ENCODE results near the gene P3R3URF. TPM values are rescaled to one million over a fixed set of nuclear protein-coding genes. Genes with fewer than 3 reads are reported as not detected.
"Not testable (repeated sequence)": the region's sequence is repeated elsewhere in the genome, so short reads cannot be mapped to it uniquely, and the experiment has no call there.

P3R3URF gene
- not detected for total RNA-seq
- long read RNA-seq, result 0 reads

DNA sequence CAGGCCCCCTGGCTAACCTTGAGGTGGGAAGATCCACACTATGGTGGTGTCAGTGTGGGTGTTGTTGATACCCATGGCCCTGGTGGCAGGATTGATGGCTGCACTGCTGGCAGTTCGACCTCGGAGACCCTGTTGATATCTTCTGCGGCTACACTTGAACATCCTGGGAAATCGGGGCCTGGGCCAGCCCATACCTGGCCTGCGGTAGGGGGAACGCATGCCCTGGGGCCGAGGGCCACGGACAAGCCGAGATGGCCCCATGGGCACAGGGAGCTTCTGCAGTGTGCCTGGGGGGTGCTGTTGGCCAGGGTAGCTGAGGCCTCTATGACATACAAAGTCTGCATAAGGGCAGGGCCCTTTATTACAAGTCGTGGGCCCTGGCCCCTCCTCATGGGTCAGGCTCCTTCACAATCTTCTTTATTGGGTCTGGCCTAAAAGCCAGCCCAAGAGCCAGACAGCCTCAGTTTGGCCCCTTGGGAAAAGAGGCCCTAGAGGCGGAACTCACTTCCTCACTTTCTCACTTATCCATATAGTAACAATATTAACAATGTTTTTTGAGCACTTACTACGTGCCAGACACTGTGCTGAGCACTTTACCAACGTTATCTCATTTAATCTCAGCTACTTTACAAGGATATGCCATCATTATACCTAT lies at the start of gene P3R3URF:
P3R3URF (minus strand) TSS at position 278 of the 655 bp plus-strand sequence; CDS start at position 261, 17 bp downstream.
- ATAC-seq, result no peak
- DNase-seq (ENCODE audit: missing footprints), result no peak
- intact Hi-C loops (cut with DNase I), result no loop called here

DNA sequence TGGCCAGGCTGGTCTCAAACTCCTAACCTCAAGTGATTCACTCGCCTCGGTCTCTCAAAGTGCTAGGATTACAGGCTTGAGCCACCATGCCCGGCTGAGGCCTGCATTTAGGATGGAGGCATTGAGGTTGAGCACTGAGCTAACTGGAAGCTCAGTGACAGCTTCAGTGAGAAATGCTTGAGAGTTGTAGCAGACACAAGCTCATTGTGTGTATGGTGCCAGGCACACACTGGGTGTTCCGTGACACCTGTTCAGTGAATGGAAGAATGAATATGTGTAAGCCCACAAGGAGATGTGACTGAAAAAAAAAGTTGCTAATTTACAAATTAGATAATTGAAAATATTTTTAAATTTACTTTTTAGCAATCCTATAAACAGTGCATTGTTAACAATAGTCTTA lies 48.7 kb upstream of the P3R3URF start:
- DNase-seq (ENCODE audit: missing footprints) (no peak), ATAC-seq (no peak)
- intact Hi-C loops (cut with DNase I), result loop anchor here (5.0 kb wide), 1 partner anchor 188 kb away; no protein-coding TSS in a partner anchor

DNA sequence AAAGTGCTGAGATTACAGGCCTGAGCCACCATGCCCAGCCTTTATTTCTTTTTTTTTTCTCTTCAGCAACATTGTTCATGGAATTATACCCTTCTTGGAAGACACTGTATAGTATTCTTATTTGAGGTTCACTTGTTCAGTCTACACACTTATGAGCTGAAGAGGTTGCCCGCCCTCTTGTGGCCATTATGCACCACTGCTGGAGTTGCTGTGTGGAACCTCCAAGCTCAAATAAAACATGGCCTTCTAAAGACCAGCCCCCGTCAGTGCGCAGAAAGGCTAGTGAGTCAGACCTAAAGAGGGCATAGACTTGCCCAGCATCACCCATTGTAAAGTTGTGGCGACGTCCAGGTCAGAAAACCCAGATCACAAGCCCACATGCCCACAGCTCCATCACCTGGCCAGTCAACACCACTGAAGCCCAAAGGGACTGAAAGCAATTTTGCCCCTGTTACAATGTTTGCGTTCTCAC lies 47.2 kb upstream of the P3R3URF start:
- ATAC-seq (peak; percentile 87), DNase-seq (ENCODE audit: missing footprints) (peak; percentile 81)
- intact Hi-C loops (cut with DNase I), result loop anchor here (1.0 to 5.0 kb wide), 2 partner anchors 44 to 186 kb away; no protein-coding TSS in a partner anchor

DNA sequence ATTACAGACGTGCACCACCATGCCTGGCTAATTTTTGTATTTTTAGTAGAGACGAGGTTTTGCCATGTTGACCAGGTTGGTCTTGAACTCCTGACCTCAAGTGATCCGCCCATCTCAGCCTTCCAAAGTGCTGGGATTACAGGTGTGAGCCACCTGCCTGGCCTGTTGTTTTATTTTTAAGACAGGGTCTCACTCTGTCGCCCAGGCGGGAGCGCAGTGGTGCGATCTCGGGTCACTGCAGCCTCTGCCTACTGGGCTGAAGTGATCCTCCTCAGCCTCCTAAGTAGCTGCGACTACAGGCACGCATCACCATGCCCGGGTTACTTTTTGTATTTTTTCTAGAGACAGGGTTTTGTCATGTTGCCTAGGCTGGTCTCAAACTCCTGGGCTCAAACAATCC lies 46.8 kb upstream of the P3R3URF start:
- not testable (repeated sequence) for ATAC-seq; DNase-seq (ENCODE audit: missing footprints)
- intact Hi-C loops (cut with DNase I), result loop anchor here (1.0 to 5.0 kb wide), 2 partner anchors 44 to 186 kb away; no protein-coding TSS in a partner anchor

DNA sequence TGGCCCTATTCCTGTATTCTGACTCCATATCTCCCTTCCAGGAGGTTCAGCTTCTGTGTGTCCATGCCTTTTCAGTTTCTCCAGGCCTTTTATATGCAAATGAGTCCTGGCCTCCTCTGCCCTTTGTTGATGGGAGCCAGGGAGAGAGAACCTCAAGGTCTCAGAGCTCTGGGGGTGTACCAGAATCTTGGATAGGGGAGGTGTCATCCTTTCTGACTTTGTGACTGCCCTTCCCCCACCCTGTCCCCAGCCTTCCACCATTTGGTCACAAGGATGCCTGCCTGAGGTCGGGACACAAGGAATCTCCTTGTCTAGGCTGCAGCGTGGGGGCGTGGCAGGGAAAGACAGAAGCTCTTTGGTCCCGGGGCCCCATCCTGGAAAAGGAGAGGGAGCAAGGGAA lies 45.5 kb upstream of the P3R3URF start:
- intact Hi-C loops (cut with DNase I), result loop anchor here (5.0 kb wide), 1 partner anchor 184 kb away; no protein-coding TSS in a partner anchor
- ATAC-seq (no peak), DNase-seq (ENCODE audit: missing footprints) (no peak)

DNA sequence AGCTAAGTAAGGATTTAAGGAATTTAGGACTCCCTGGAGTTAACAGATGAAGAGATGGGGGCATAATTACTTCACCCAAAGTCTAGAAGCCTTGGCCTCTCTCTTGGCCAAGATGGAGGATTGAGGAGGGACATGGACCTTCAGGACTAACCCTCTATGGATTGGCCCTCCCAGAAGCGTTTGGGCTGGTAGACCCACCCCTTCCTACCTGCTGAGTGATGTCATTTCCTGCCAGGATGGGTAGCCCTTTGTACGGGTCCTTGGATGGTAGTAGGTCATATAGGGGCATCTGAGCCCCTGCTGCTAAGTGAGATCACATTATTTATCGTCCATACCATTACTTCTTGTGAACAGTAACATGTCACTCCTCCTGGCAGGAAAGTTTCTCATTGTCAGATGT lies 44.5 kb upstream of the P3R3URF start:
- ATAC-seq, result no peak
- no peak for DNase-seq (ENCODE audit: missing footprints)
- intact Hi-C loops (cut with DNase I), result loop anchor here (5.0 kb wide), 1 partner anchor 184 kb away; no protein-coding TSS in a partner anchor

DNA sequence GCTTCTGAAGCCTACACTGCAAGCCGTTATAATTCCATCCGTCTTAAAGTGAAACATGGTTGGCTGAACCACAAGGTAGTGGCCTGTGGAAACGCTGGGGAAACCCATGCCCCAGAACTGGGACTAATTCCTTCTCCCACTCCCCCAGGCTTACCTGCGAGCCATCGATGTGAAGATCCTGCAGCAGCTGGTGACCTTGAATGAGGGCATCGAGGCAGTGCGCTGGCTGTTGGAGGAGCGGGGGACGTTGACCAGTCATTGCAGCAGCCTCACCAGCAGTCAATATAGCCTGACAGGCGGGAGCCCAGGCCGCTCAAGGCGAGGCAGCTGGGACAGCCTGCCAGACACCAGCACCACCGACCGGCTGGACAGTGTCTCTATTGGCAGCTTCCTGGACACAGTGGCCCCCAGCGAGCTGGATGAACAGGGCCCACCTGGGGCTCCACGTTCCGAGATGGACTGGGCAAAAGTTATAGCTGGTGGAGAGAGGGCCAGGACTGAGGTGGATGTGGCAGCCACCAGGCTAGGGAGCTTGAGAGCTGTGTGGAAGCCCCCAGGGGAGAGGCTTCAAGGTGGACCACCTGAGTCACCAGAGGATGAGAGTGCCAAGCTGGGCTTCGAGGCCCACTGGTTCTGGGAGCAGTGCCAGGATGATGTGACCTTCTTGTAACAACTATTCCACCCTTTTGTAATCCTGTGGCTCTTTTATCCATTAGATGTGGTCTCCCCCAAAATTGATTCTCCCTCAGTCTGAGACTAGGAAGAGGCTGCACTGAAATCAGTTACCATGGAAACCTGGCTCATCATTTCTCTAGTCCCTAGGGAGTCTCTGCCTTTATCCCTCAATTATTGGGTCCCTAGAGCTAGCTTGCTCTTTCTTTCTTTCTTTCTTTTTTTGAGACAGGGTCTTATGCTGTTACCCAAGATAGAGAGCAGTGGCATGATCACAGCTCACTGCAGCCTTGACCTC lies 43.5 kb upstream of the P3R3URF start:
- no peak for ATAC-seq
- intact Hi-C loops (cut with DNase I), result loop anchor here (5.0 kb wide), 1 partner anchor 183 kb away; no protein-coding TSS in a partner anchor
- peak; percentile 69 for DNase-seq (ENCODE audit: missing footprints)

DNA sequence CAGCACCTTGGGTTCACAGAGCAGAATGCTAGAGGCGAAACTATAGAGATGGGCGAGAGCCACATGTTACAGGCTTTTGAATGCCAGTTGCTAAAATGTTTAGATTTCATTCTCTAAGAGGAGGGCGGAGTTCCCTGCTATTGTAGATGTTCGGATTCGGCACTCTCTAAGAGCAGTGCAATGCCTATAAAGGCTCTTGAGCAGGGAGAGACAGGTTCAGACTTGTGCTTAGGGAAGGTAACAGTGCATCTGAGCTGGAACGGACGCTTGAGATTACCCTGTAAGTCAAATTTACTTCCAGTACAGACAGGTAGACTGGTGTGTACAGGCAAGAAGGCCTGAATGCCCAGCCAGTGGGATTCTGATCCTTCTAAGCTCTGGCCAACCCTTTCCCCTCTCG lies 42.2 kb upstream of the P3R3URF start:
- DNase-seq (ENCODE audit: missing footprints) (no peak), ATAC-seq (no peak)
- intact Hi-C loops (cut with DNase I), result no loop called here

DNA sequence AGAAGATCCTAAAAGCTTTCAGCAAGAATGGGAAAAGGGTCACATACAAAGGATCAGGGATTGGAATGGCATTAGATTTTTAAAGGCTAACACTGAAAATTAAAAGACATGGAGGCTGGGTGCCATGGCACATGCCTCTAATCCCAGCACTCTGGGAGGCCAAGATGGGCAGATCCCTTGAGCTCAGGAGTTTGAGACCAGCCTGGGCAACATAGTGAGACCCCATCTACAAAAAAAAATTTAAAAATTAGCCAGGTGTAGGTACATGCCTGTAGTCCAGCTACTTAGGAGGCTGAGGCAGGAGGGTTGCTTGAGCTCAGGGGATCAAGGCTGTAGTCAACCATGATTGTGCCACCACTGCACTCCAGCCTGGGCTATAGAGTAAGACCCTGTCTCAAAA lies 39.2 kb upstream of the P3R3URF start:
- intact Hi-C loops (cut with DNase I), result no loop called here
- no peak for ATAC-seq

DNA sequence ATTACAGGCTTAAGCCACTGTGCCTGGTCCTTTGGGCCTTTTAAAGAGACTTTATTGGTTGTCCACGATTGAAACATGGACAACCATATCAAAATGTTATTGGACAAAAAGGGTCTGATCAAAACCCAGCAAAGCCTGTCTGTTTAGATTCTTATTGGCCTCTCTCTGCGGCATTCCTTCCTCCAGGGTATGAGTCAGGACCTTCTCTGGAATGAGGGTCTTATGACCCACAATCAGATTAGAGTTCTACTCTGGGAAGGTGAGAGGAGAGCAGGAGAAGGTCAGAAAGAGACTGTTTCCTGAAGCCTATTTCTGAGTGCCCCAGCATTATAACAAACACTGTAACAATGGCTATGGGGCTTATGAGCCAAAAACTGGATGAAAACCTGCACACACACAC lies 34.8 kb upstream of the P3R3URF start:
- intact Hi-C loops (cut with DNase I), result no loop called here
- ATAC-seq (no peak), DNase-seq (ENCODE audit: missing footprints) (no peak)

More for the DNA sequence above, 39.2 kb upstream of the P3R3URF start:
- DNase-seq (ENCODE audit: missing footprints), result no peak

DNA sequence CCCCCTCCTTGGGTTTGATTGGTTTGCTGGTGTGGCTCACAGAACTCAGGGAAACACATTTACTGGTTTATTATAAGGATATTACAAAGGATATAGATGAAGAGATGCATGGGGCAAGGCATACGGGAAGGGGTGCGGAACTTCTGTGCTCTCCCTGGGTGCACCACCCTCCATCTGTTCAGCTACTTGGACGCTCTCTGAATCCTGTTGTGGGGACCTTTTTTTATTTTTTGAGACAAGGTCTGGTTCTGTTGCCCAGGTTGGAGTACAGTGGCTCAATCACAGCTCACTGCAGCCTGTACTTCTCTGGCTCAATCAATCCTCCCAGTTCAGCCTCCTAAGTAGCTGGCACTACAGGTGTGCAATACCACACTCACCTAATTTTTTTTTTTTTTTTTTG lies 34.3 kb upstream of the P3R3URF start:
- ATAC-seq (no peak), DNase-seq (ENCODE audit: missing footprints) (no peak)
- intact Hi-C loops (cut with DNase I), result no loop called here

DNA sequence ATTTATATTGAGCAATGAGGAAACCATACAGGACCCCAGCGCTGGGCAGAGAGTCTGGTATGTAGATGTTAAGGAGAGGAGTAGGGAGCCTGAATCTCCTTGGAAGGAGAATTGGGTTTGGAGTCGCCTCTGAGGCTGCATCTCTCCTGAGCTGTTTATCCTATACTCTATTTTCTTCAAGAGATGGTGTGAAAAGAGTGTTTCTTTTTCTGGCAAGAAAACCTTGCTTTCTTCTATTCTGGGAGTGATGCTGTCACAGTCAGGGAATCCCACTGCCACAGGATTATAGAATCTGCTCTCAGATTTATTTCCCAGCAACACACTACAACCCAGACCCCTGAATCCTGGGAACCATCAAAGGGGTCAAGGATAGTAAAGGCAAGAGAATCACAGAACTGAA lies 30.1 kb upstream of the P3R3URF start:
- intact Hi-C loops (cut with DNase I), result no loop called here
- ATAC-seq (no peak), DNase-seq (ENCODE audit: missing footprints) (no peak)

DNA sequence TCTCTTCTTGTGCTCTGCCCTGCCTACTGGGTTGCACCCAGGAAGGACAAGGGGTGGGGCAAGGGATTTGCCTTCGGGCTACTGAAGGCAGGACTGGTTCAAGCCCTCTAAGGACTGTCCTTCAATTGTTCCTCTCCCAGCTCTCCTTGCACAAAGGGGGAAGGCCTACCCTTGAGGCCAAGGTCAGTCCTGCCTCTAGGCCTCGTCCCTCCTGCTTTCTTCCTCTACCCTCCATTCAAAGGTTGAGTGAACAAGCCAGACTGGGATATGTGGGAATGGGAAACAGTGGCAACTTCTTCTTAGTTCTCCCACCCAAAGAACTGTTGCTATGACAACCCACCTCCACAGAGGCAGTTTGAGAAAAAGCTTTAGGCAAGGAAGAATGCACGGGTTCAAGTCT lies 29.5 kb upstream of the P3R3URF start:
- DNase-seq (ENCODE audit: missing footprints) (no peak), ATAC-seq (peak; percentile 59)
- intact Hi-C loops (cut with DNase I), result no loop called here

DNA sequence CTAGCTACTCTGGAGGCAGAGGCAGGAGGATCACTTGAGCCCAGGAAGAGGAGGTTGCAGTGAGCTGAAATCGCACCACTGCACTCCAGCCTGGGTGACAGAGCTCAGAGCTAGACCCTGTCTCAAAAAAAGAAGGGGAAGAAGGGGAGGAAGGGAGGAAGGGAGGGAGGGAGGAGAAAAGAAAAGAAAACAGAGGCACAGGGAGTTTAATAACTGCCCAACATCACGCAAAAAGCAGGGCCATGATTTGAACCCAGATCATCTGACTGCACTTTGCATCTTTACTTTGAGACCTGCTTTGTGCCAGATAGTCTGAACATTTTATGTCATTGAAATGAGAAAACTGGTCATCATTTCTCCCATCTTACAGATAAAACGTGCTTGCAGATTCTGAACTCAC lies 28.9 kb upstream of the P3R3URF start:
- intact Hi-C loops (cut with DNase I), result no loop called here
- ATAC-seq, result no peak
- DNase-seq (ENCODE audit: missing footprints), result no peak

DNA sequence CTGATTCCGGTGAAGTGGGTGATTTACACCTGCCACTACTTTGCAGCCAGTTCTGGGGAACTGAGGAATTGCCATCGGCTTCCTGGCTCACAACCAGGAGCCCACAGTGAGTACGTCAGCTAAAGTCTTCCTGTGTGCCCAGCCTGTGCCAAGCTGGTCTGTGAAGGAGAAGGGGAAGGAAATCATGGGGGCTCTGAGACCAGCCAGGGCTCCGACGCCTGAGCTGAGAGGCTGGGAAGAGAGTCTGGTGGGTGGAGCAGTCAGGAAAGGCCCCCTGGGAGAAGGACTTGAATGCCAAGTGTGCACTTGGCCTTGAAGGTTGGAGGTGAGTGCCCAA lies 28.1 kb upstream of the P3R3URF start:
- intact Hi-C loops (cut with DNase I), result no loop called here
- ATAC-seq (peak; percentile 21), DNase-seq (ENCODE audit: missing footprints) (no peak)

DNA sequence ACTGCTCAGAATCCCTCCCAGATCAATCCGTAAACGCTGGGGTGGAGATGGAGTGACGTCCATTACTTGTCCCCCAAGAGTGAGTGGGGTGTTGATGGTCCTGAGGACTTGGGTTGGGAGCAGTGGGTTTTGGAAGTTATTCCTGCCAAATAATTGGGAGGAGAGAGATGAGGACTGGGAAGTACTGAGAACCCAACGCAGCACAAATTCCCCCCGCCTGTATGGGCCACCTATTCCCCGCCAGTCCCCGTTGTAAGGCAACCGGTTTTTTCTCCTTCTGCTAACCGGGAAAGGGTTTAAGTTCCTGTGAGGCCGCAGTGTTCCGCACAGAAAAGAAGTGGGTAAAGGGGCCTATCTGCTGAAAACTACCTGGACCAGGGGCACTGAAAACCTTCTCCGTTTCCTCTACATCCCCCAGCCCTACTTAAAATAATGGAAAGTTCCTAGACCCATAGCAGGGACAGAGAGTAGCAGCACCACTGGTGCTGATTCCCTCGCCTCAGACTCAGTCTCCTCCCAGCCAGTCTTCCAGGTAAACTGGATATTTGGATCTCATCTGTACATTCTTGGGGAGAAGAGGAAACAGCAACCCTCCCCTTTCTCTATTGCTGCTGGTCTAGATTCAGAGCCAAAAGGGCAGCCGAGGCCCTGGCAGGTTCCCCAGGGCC lies 27.6 kb upstream of the P3R3URF start:
- DNase-seq (ENCODE audit: missing footprints) (no peak), ATAC-seq (peak; percentile 16)
- intact Hi-C loops (cut with DNase I), result no loop called here

DNA sequence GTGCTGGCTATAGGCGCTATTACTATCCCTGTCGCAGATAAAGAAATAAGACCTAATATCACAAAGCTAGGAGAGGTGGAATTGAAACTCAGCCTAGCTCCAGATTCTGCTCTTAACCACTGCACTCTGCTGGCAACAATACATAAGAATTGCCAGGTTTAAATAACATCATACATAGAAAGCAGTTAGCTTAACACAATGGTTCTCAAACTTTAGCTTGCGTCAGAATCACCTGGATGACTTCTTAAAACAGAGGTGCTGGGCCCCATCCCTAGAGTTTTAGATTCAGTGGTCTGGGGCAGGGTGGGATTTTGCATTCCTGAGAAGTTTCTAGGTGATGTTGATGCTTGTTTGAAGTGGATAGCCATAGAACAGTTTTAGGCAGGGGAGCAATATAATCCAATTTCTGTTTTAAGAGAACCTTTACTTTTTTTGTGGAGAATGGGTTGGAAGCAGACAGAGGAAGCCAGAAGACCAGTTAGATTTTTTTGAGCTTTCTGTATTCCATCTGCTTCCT lies 23.0 kb upstream of the P3R3URF start:
- intact Hi-C loops (cut with DNase I), result no loop called here
- ATAC-seq (no peak), DNase-seq (ENCODE audit: missing footprints) (no peak)

DNA sequence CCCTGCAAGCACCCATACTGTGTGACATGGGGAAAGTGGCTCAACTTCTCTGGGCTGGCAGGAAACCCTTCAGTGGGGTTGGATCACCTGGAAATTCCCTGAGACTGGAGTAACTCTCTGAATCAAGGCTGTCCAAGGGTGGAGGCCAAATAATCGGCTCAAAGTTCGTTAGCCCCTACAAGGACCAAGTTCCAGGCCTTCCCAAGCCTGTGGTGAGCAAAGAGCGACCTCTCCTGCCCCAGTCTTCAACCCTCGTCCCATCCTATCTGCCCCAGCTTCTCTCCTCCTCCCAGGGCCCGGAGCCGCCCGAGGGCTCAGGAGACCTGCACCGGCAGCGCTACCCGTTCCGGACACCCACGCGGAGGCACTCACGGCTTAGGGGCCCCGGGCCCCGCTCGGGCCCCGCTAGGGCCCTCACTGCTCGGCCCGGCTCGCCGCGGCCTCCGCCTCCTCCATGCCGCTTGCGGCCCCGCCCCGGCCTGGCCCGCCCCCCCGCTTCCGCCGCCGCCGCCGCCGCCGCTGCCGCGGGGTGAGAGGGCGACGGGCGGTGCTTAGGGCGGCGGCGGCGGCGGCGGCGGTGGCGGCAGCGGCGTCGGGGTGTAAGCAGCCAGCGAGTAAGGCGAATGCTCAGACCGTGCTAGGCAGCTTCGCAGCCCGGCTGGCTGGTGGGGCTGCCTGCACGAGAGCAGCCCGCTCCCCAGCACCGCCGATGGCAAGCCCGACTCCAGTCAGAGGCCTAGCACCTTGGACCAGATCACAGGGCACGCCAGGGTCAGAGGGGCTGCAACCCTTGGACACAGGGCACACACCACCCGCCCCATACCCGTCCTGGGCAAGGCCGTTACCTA lies 21.9 kb upstream of the P3R3URF start, which contains the start of gene POMGNT1:
POMGNT1 (minus strand) TSS at position 471 of the 848 bp plus-strand sequence. CDS start 613 bp downstream, outside the sequence.
- ATAC-seq, result peak; percentile 89

More for the DNA sequence above, 21.9 kb upstream of the P3R3URF start, which contains the start of gene POMGNT1:
- intact Hi-C loops (cut with DNase I), result no loop called here
- DNase-seq (ENCODE audit: missing footprints), result peak; percentile 83
